ENCODE data around the gene TNFRSF1B. TPM values are rescaled to one million over a fixed set of nuclear protein-coding genes. Genes with fewer than 3 reads are reported as not detected.

Gene TNFRSF1B
- total RNA-seq, 4 donors from 2014 or later: 2.1 to 17.5 (median 10.3) TPM

DNA sequence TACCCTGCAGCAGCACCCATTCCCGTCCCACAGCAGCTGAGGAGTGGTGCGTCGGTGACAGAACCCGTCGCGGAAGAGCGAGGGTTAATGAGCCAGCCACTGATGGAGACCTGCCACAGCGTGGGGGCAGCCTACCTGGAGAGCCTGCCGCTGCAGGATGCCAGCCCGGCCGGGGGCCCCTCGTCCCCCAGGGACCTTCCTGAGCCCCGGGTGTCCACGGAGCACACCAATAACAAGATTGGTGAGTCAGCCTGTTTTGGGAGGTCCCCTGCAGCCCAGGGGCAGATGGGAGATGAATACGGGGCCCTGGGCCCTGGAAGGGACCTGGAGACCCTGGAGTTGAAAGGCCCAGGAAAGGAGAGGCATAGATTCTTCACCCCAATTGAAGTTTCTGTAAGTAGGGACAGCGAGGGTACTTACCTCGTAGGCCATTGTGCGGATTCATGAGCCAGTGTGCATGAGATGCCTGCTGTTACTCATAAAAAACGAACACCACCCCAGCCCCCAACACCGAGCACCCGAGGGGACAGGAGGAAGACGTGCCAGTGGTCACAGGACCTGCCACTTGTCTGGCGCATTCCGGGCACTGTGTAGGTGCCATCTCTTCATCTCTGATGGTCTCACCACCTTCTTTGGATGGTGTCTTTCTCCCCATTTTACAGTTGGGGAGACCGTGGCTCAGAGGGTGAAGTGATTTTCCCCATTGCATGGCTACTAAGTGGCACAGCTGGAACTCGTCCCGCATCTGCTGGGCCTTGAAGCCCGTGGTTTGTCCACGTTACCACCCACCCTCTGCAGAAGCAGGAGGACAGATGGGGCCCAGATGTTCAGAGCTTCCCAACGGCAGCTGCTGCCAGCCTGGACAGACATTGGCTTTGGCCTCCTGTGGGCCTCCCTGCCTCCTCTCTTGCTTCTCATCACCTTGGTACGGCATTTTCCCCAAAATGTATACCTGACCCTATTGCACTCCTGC, 28.3 kb upstream of the TNFRSF1B start:
- no peak overlapping the region for H3K4me3 ChIP-seq
- WGBS, 2 donors: 83 to 88% methylated on average over 26 of the region's 31 CpGs
- no peaks in the 10 kb centered on the region for H3K36me3 ChIP-seq
- no peak for DNase-seq
- TF ChIP-seq POLR2A (IDR thresholded peaks at IDR 0.05): no peak
- TF ChIP-seq CTCF (IDR thresholded peaks at IDR 0.05): no peak
- intact Hi-C loops (cut with DNase I): no loop called here
- no peak overlapping the region for H3K27ac ChIP-seq
- peaks cover 12 to 46% (median 16%) of the 10 kb centered on the region in 3 donors for H3K4me1 ChIP-seq
- no peaks in the 10 kb centered on the region for H3K9me3 ChIP-seq
- H3K27me3 ChIP-seq: peaks cover 0 to 11% (median 0%) of the 10 kb centered on the region in 4 donors

- TF ChIP-seq POLR2A (IDR thresholded peaks at IDR 0.05) (no peak), CTCF (IDR thresholded peaks at IDR 0.05) (no peak)
- Histone ChIP-seq H3K27me3 (peaks cover 0 to 6% (median 0%) of the 10 kb centered on the region in 4 donors), H3K4me3 (no peak overlapping the region), H3K9me3 (no peaks in the 10 kb centered on the region), H3K36me3 (no peaks in the 10 kb centered on the region), H3K4me1 (peaks cover 8 to 46% (median 26%) of the 10 kb centered on the region in 3 donors), H3K27ac (no peak overlapping the region)
- 80 to 90% methylated on average over 1 to 2 of the region's 4 CpGs for WGBS, 2 donors
- DNase-seq: no peak
- intact Hi-C loops (cut with DNase I): no loop called here
Observed at GRCh38 chr1:12140016-12140415, 26.8 kb upstream of the TNFRSF1B start.

GRCh38 chr1:12140515-12141162, 26.2 kb upstream of the TNFRSF1B start:
- Histone ChIP-seq H3K9me3 (no peaks in the 10 kb centered on the region), H3K36me3 (no peaks in the 10 kb centered on the region), H3K4me3 (no peak overlapping the region), H3K4me1 (peaks cover 8 to 41% (median 22%) of the 10 kb centered on the region in 3 donors), H3K27me3 (peaks cover 0 to 6% (median 0%) of the 10 kb centered on the region in 4 donors), H3K27ac (no peak overlapping the region)
- intact Hi-C loops (cut with DNase I): no loop called here
- WGBS, 2 donors: 88 to 94% methylated on average over 3 to 6 of the region's 12 CpGs
- TF ChIP-seq POLR2A (IDR thresholded peaks at IDR 0.05) (no peak), CTCF (IDR thresholded peaks at IDR 0.05) (no peak)
- no peak for DNase-seq

GRCh38 chr1:12141163-12141850, 25.5 kb upstream of the TNFRSF1B start:
- 72 to 77% methylated on average over 3 to 8 of the region's 21 CpGs for WGBS, 2 donors
- Histone ChIP-seq H3K4me3 (no peak overlapping the region), H3K27ac (no peak overlapping the region), H3K36me3 (no peaks in the 10 kb centered on the region), H3K9me3 (no peaks in the 10 kb centered on the region), H3K27me3 (peaks cover 0 to 12% (median 0%) of the 10 kb centered on the region in 4 donors), H3K4me1 (peaks cover 8 to 44% (median 22%) of the 10 kb centered on the region in 3 donors)
- no peak for TF ChIP-seq POLR2A (IDR thresholded peaks at IDR 0.05)
- no peak for DNase-seq
- intact Hi-C loops (cut with DNase I): no loop called here

DNA sequence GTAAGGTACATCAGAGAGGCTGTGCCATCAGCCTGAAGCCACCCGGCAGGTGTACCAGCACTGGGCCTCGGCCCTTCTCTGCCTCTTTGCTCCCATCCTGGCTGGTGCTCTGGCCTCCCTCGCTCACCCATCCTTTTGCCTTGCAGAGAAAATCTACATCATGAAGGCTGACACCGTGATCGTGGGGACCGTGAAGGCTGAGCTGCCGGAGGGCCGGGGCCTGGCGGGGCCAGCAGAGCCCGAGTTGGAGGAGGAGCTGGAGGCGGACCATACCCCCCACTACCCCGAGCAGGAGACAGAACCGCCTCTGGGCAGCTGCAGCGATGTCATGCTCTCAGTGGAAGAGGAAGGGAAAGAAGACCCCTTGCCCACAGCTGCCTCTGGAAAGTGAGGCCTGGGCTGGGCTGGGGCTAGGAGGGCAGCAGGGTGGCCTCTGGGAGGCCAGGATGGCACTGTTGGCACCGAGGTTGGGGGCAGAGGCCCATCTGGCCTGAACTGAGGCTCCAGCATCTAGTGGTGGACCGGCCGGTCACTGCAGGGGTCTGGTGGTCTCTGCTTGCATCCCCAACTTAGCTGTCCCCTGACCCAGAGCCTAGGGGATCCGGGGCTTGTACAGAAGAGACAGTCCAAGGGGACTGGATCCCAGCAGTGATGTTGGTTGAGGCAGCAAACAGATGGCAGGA, 24.5 kb upstream of the TNFRSF1B start:
- no peaks in the 10 kb centered on the region for H3K9me3 ChIP-seq
- TF ChIP-seq CTCF (IDR thresholded peaks at IDR 0.05) (no peak), POLR2A (IDR thresholded peaks at IDR 0.05) (no peak)
- peak overlapping the region in 2 of 4 donors; percentile 74 to 86 for H3K27ac ChIP-seq
- WGBS, 2 donors: 64 to 97% methylated on average over 6 to 9 of the region's 18 CpGs
- H3K4me1 ChIP-seq: peaks cover 8 to 53% (median 22%) of the 10 kb centered on the region in 3 donors
- H3K27me3 ChIP-seq: peaks cover 0 to 12% (median 0%) of the 10 kb centered on the region in 4 donors
- no peak for DNase-seq
- intact Hi-C loops (cut with DNase I): no loop called here
- no peaks in the 10 kb centered on the region for H3K36me3 ChIP-seq
- no peak overlapping the region for H3K4me3 ChIP-seq
